ENCODE results near the gene TBXT.

TBXT gene

DNA sequence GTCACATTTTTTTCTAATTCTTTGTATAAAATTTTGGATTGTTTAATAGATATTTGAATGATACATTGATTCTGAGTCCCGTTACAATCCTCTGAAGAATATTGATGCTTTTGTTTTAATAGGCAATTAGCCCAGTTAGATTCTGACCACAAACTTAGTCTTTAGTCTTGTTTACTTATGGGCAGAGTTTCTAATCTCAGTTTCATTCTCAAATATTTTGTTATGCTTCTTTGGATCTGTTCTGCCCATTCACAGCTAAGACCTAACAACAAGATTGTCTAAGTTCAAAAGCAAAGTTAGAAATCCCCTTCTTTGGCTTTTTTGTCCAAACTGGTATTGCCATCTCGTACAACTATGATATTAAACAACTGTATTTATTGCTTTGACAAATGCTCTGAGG lies 58.0 kb downstream of the TBXT start:
- no peak for DNase-seq

Data from activated CD4-positive, alpha-beta T cell treated with anti-CD3 and anti-CD28 coated beads for 48 hours (primary cell).